Trophoblast cell (in vitro differentiated cells and primary cell): ENCODE measurements around the gene ADGRG3.

ENCODE experiments used
- DNase-seq, 2 donors: peaks; one replicate each; pipeline ENCODE4 v3.0.0-alpha.2; 2016
- H2AFZ ChIP-seq: 2 replicates; pipeline ENCODE4 v1.6.1; 2013; ENCODE audit warnings: low read length, moderate library complexity, mild to moderate bottlenecking; ENCODE audit not compliant: insufficient read depth, poor library complexity
- H2AK5ac ChIP-seq: 2 replicates; pipeline ENCODE4 v1.6.1; 2013; ENCODE audit warnings: mild to moderate bottlenecking, low read length
- H2BK120ac ChIP-seq: 2 replicates; pipeline ENCODE4 v1.6.1; 2013; ENCODE audit warnings: low read length, mild to moderate bottlenecking, moderate library complexity; ENCODE audit not compliant: insufficient read depth, poor library complexity
- H2BK12ac ChIP-seq: 2 replicates; pipeline ENCODE4 v1.6.1; 2013; ENCODE audit warnings: mild to moderate bottlenecking, low read length, moderate library complexity
- H2BK5ac ChIP-seq: 2 replicates; pipeline ENCODE4 v1.6.1; 2013; ENCODE audit warnings: low read length, low read depth, moderate library complexity, mild to moderate bottlenecking; ENCODE audit not compliant: poor library complexity
- H3K14ac ChIP-seq: 2 replicates; pipeline ENCODE4 v1.6.1; 2013; ENCODE audit warnings: mild to moderate bottlenecking, low read length
- H3K18ac ChIP-seq: 2 replicates; pipeline ENCODE4 v1.6.1; 2013; ENCODE audit warnings: mild to moderate bottlenecking, low read length
- H3K23ac ChIP-seq: 2 replicates; pipeline ENCODE4 v1.6.1; 2013; ENCODE audit warnings: low read length
- H3K27ac ChIP-seq: 2 replicates; pipeline ENCODE4 v1.5.1; 2013; ENCODE audit warnings: low read depth, mild to moderate bottlenecking, inconsistent platforms, low read length, moderate library complexity
- H3K27me3 ChIP-seq: 2 replicates; pipeline ENCODE4 v1.6.1; 2013; ENCODE audit warnings: inconsistent platforms, mild to moderate bottlenecking, low read length, moderate library complexity; ENCODE audit not compliant: insufficient read depth
- H3K36me3 ChIP-seq, 2 experiments: 1 replicate in 1 of 2; 2 replicates in 1 of 2; pipeline ENCODE4 v1.6.1; 2013; ENCODE audit warnings: low read length in 2 of 2, mild to moderate bottlenecking in 2 of 2, moderate library complexity in 1 of 2; ENCODE audit not compliant: insufficient read depth in 2 of 2, control insufficient read depth in 1 of 2
- H3K4ac ChIP-seq: 2 replicates; pipeline ENCODE4 v1.6.1; 2013; ENCODE audit warnings: low read depth, mild to moderate bottlenecking, low read length, moderate library complexity
- H3K4me1 ChIP-seq, 2 experiments: 1 replicate in 1 of 2; 2 replicates in 1 of 2; pipeline ENCODE4 v1.6.1; 2013; ENCODE audit warnings: low read length in 2 of 2, mild to moderate bottlenecking in 2 of 2, moderate library complexity in 1 of 2; ENCODE audit not compliant: insufficient read depth in 2 of 2, control insufficient read depth in 1 of 2
- H3K4me2 ChIP-seq: 2 replicates; pipeline ENCODE4 v1.6.1; 2013; ENCODE audit warnings: inconsistent platforms, mild to moderate bottlenecking, low read length, moderate library complexity
- H3K4me3 ChIP-seq: 2 replicates; pipeline ENCODE4 v1.5.1; 2013; ENCODE audit warnings: mild to moderate bottlenecking, low read depth, low read length, inconsistent platforms
- H3K79me1 ChIP-seq: one replicate; pipeline ENCODE4 v1.6.1; 2013; ENCODE audit warnings: low read length
- H3K79me2 ChIP-seq: 2 replicates; pipeline ENCODE4 v1.6.1; 2013; ENCODE audit warnings: low read length, mild to moderate bottlenecking; ENCODE audit not compliant: control insufficient read depth, insufficient read depth, poor library complexity
- H3K9ac ChIP-seq: 2 replicates; pipeline ENCODE4 v1.6.1; 2013; ENCODE audit warnings: mild to moderate bottlenecking, low read length
- H3K9me3 ChIP-seq: 2 replicates; pipeline ENCODE4 v1.6.1; 2013; ENCODE audit warnings: low read depth, mild to moderate bottlenecking, control low read depth, inconsistent platforms, low read length; ENCODE audit not compliant: insufficient read depth
- H4K12ac ChIP-seq: 2 replicates; pipeline ENCODE4 v1.6.1; 2013; ENCODE audit warnings: low read depth, mild to moderate bottlenecking, low read length, moderate library complexity
- H4K8ac ChIP-seq: 2 replicates; pipeline ENCODE4 v1.6.1; 2013; ENCODE audit warnings: low read depth, mild to moderate bottlenecking, low read length, moderate library complexity
- H4K91ac ChIP-seq: one replicate; pipeline ENCODE4 v1.6.1; 2013; ENCODE audit warnings: low read depth, mild to moderate bottlenecking, low read length, moderate library complexity
- WGBS: extraction: QIAGEN DNeasy Blood & Tissue Kit; methylation state at CpG from one replicate; pipeline ENCODE4 v1.1.7; 2013; ENCODE audit warnings: missing lambda C conversion rate; ENCODE audit not compliant: insufficient read length, insufficient coverage; ENCODE audit errors: extremely low coverage; 5-methylcytosine and 5-hydroxymethylcytosine counted together

Gene ADGRG3

GRCh38 chr16:57630931-57631845 is 36.9 kb upstream of the ADGRG3 start:
- H4K12ac ChIP-seq: no peak overlapping the region
- no CpG with 5 or more reads among the region's 21 CpGs for WGBS
- DNase-seq: no peak

GRCh38 chr16:57632568-57632967 is 35.5 kb upstream of the ADGRG3 start:
- no peak overlapping the region for H3K14ac ChIP-seq
- H2AK5ac ChIP-seq: no peak overlapping the region
- H3K23ac ChIP-seq: no peak overlapping the region
- no peak overlapping the region for H2BK5ac ChIP-seq
- no peak overlapping the region for H2BK12ac ChIP-seq
- H3K4me2 ChIP-seq: no peak overlapping the region
- H3K4me1 ChIP-seq: peaks cover 25 to 45% of the 10 kb centered on the region in 2 experiments
- H3K4ac ChIP-seq: no peak overlapping the region
- no peaks in the 10 kb centered on the region for H3K27me3 ChIP-seq
- H4K8ac ChIP-seq: no peak overlapping the region
- H3K9ac ChIP-seq: peak overlapping the region; percentile 17
- H3K4me3 ChIP-seq: no peak overlapping the region
- DNase-seq: no peak
- peaks cover 2 to 7% of the 10 kb centered on the region in 2 experiments for H3K36me3 ChIP-seq
- no peaks in the 10 kb centered on the region for H3K9me3 ChIP-seq
- H3K79me1 ChIP-seq: peaks cover 17% of the 10 kb centered on the region
- no peak overlapping the region for H2AFZ ChIP-seq
- H4K12ac ChIP-seq: no peak overlapping the region
- no CpG with 5 or more reads among the region's 15 CpGs for WGBS
- H3K79me2 ChIP-seq: peaks cover 3% of the 10 kb centered on the region
- H3K27ac ChIP-seq: no peak overlapping the region
- H3K18ac ChIP-seq: no peak overlapping the region
- no peak overlapping the region for H4K91ac ChIP-seq
- no peak overlapping the region for H2BK120ac ChIP-seq

More at GRCh38 chr16:57630931-57631845, 36.9 kb upstream of the ADGRG3 start:
- Histone ChIP-seq H3K4me1 (peaks cover 36 to 55% of the 10 kb centered on the region in 2 experiments), H2BK12ac (no peak overlapping the region), H3K27ac (no peak overlapping the region), H3K79me2 (peaks cover 5% of the 10 kb centered on the region), H2BK120ac (no peak overlapping the region), H3K79me1 (peaks cover 22% of the 10 kb centered on the region), H3K18ac (no peak overlapping the region), H3K36me3 (no peaks in the 10 kb centered on the region), H3K27me3 (no peaks in the 10 kb centered on the region), H2BK5ac (no peak overlapping the region), H4K8ac (no peak overlapping the region), H3K9me3 (no peaks in the 10 kb centered on the region), H2AK5ac (no peak overlapping the region), H3K9ac (no peak overlapping the region), H3K4me2 (no peak overlapping the region), H4K91ac (no peak overlapping the region), H3K23ac (no peak overlapping the region), H3K14ac (no peak overlapping the region), H3K4me3 (no peak overlapping the region), H2AFZ (no peak overlapping the region), H3K4ac (no peak overlapping the region)

GRCh38 chr16:57633383-57634064 is 34.6 kb upstream of the ADGRG3 start:
- Histone ChIP-seq H2BK120ac (no peak overlapping the region), H3K9ac (no peak overlapping the region), H3K79me1 (peaks cover 9% of the 10 kb centered on the region), H2AK5ac (no peak overlapping the region), H4K8ac (no peak overlapping the region), H4K91ac (no peak overlapping the region), H3K4me2 (no peak overlapping the region), H3K9me3 (no peaks in the 10 kb centered on the region), H3K4me3 (no peak overlapping the region), H3K27me3 (no peaks in the 10 kb centered on the region), H3K18ac (no peak overlapping the region), H3K14ac (no peak overlapping the region), H4K12ac (no peak overlapping the region), H3K36me3 (peaks cover 2 to 7% of the 10 kb centered on the region in 2 experiments), H3K4ac (no peak overlapping the region), H2AFZ (no peak overlapping the region), H2BK12ac (no peak overlapping the region), H2BK5ac (no peak overlapping the region), H3K79me2 (peaks cover 3% of the 10 kb centered on the region), H3K27ac (no peak overlapping the region), H3K23ac (no peak overlapping the region), H3K4me1 (peaks cover 15 to 35% of the 10 kb centered on the region in 2 experiments)
- DNase-seq: no peak
- WGBS: no CpG with 5 or more reads among the region's 11 CpGs

GRCh38 chr16:57634171-57634570 is 33.9 kb upstream of the ADGRG3 start:
- Histone ChIP-seq H3K9me3 (no peaks in the 10 kb centered on the region), H3K27me3 (no peaks in the 10 kb centered on the region), H3K23ac (no peak overlapping the region), H2AK5ac (no peak overlapping the region), H2BK5ac (no peak overlapping the region), H3K18ac (peak overlapping the region; percentile 31), H2BK12ac (no peak overlapping the region), H3K9ac (no peak overlapping the region), H4K91ac (no peak overlapping the region), H2BK120ac (no peak overlapping the region), H3K4me1 (peaks cover 9 to 29% of the 10 kb centered on the region in 2 experiments), H3K4me2 (no peak overlapping the region), H2AFZ (no peak overlapping the region), H3K79me2 (no peaks in the 10 kb centered on the region), H3K4ac (no peak overlapping the region), H4K8ac (no peak overlapping the region), H3K14ac (no peak overlapping the region), H3K4me3 (no peak overlapping the region), H3K27ac (no peak overlapping the region), H4K12ac (no peak overlapping the region), H3K36me3 (peaks cover 2 to 7% of the 10 kb centered on the region in 2 experiments), H3K79me1 (peaks cover 4% of the 10 kb centered on the region)
- WGBS: no CpG with 5 or more reads among the region's 4 CpGs
- no peak for DNase-seq
